ENCODE measurements around the gene TGM6. TPM values are rescaled to one million over a fixed set of nuclear protein-coding genes. Genes with fewer than 3 reads are reported as not detected.

Gene TGM6
- total RNA-seq (not detected), polyA plus RNA-seq (not detected)
- long read RNA-seq, donor 1 = 0 reads
- long read RNA-seq, donor 2 = 0 reads
- long read RNA-seq, donor 3 = 0 reads
- long read RNA-seq, donor 4 = 0 reads
- long read RNA-seq, donor 5 = 0 reads
- long read RNA-seq, donor 6 = 0 reads
- long read RNA-seq, donor 7 = 0 reads
- long read RNA-seq, donor 8 = 0 reads
- long read RNA-seq, donor 9 = 0 reads
- long read RNA-seq, donor 10 = 0 reads

- intact Hi-C loops (cut with DNase I; ENCODE audit: low total_unique reads) = no loop called here
- H3K4me3 ChIP-seq = no peak within 1 kb of the TSS
- no peak for DNase-seq
- TF ChIP-seq POLR2A (IDR thresholded peaks at IDR 0.05) (no peak), POLR2AphosphoS5 (IDR thresholded peaks at IDR 0.05) (no peak), EP300 (IDR thresholded peaks at IDR 0.05) (no peak), CTCF (IDR thresholded peaks at IDR 0.05) (no peak)
- no peak within 1 kb of the TSS for H3K27ac ChIP-seq
- 80 to 88% (median 85%) methylated on average over 10 of the region's 10 CpGs for WGBS, 5 donors
- no peaks in the 10 kb centered on the region for H3K9me3 ChIP-seq
- no peaks in the 10 kb centered on the region for H3K4me1 ChIP-seq
- H3K36me3 ChIP-seq = no peaks in the 10 kb centered on the region
- H3K27me3 ChIP-seq = peaks cover 0 to 15% (median 0%) of the 10 kb centered on the region in 3 donors
Measured at GRCh38 chr20:2380601-2381000, at the start of gene TGM6. TSS of gene TGM6 (plus strand) at chr20:2380901. CDS start at chr20:2380969, 68 bp downstream.

DNA sequence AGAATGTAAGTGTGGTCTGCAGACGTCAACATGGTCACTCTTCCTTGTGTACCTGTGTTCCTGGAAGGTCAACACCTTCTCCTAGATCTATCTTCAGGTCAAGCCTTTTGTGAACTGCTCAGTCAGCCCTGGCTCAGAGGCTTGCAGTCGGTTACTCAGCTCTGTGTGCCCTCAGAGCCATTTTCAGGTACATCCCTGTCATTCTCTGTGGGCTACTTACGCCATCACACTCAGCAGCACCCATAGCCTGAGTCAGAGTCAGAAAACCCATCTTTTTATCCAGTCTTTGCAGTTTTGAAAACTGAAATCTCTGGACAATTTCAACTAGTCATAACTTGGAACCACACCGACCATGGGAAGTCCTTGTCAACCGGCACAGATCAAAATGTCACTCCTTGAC lies 49.6 kb upstream of the TGM6 start:
- no peak for DNase-seq
- 76 to 87% (median 81%) methylated on average over 5 of the region's 5 CpGs for WGBS, 5 donors
- peaks cover 0 to 13% (median 0%) of the 10 kb centered on the region in 3 donors for H3K27me3 ChIP-seq
- intact Hi-C loops (cut with DNase I; ENCODE audit: low total_unique reads) = no loop called here
- no peak overlapping the region for H3K27ac ChIP-seq
- no peaks in the 10 kb centered on the region for H3K9me3 ChIP-seq
- no peaks in the 10 kb centered on the region for H3K4me1 ChIP-seq
- no peak overlapping the region for H3K4me3 ChIP-seq
- TF ChIP-seq POLR2AphosphoS5 (IDR thresholded peaks at IDR 0.05) = no peak
- TF ChIP-seq CTCF (IDR thresholded peaks at IDR 0.05) = no peak
- no peak for TF ChIP-seq POLR2A (IDR thresholded peaks at IDR 0.05)
- no peak for TF ChIP-seq EP300 (IDR thresholded peaks at IDR 0.05)
- no peaks in the 10 kb centered on the region for H3K36me3 ChIP-seq

- 87 to 93% (median 91%) methylated on average over 16 to 17 of the region's 17 CpGs for WGBS, 5 donors
- Histone ChIP-seq H3K36me3 (no peaks in the 10 kb centered on the region), H3K4me3 (no peak overlapping the region), H3K4me1 (no peaks in the 10 kb centered on the region), H3K27ac (no peak overlapping the region), H3K27me3 (peaks cover 0 to 13% (median 0%) of the 10 kb centered on the region in 3 donors), H3K9me3 (no peaks in the 10 kb centered on the region)
- no peak for DNase-seq
- TF ChIP-seq CTCF (IDR thresholded peaks at IDR 0.05) = no peak
- no peak for TF ChIP-seq EP300 (IDR thresholded peaks at IDR 0.05)
- TF ChIP-seq POLR2AphosphoS5 (IDR thresholded peaks at IDR 0.05) = no peak
- TF ChIP-seq POLR2A (IDR thresholded peaks at IDR 0.05) = no peak
- intact Hi-C loops (cut with DNase I; ENCODE audit: low total_unique reads) = no loop called here
Measured at GRCh38 chr20:2331901-2332565, 48.7 kb upstream of the TGM6 start.

DNA sequence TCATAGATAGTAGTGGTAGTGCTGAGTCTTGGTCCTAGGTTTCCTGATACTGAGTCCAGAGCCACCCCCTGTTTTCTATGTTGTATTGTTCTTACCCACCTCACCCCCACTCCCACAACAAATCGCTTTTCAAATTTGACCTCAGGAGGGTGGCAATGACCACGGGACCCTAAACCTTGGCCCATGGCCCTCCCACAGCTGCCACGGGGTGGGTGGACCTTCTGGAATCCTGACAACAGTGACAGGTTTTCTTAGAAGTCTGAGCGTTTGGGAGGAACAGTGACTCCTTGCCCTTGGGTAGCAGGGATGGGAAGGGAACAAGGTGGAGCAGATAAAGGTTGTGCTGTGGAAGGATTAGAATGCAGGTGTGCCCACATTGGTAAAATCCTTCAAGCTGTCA lies 48.0 kb upstream of the TGM6 start:
- WGBS, 5 donors = 50 to 65% (median 52%) methylated on average over 4 of the region's 4 CpGs
- intact Hi-C loops (cut with DNase I; ENCODE audit: low total_unique reads) = no loop called here
- no peaks in the 10 kb centered on the region for H3K4me1 ChIP-seq
- no peak overlapping the region for H3K27ac ChIP-seq
- DNase-seq = no peak
- peaks cover 0 to 13% (median 0%) of the 10 kb centered on the region in 3 donors for H3K27me3 ChIP-seq
- no peak overlapping the region for H3K4me3 ChIP-seq
- H3K36me3 ChIP-seq = no peaks in the 10 kb centered on the region
- H3K9me3 ChIP-seq = no peaks in the 10 kb centered on the region
- TF ChIP-seq CTCF (IDR thresholded peaks at IDR 0.05) (no peak), EP300 (IDR thresholded peaks at IDR 0.05) (no peak), POLR2A (IDR thresholded peaks at IDR 0.05) (no peak), POLR2AphosphoS5 (IDR thresholded peaks at IDR 0.05) (no peak)

Data from stomach (tissue), 19 donors.